Spinal cord (tissue), 10 donors: ENCODE measurements around the gene SLC29A3. TPM values are rescaled to one million over a fixed set of nuclear protein-coding genes. Genes with fewer than 3 reads are reported as not detected.
A peak's percentile ranks its signal among the peaks of the same experiment; 100 is the strongest.
"Not testable (repeated sequence)": the region's sequence is repeated elsewhere in the genome, so short reads cannot be mapped to it uniquely, and the experiment has no call there.

Experiments
- DNase-seq, 6 donors: peaks; one replicate each; pipeline versions ENCODE4 v3.0.0 to v3.0.0-alpha.2; 2013 to 2015; ENCODE audit warnings: low spot score in 6 of 6, low read depth in 4 of 6
- H3K27ac ChIP-seq: one replicate; pipeline ENCODE4 v1.5.1; 2013; ENCODE audit warnings: low read depth, low read length, control low read depth
- H3K27me3 ChIP-seq: one replicate; pipeline ENCODE4 v1.6.1; 2013; ENCODE audit warnings: low read length; ENCODE audit not compliant: control insufficient read depth, insufficient read depth
- H3K36me3 ChIP-seq: one replicate; pipeline ENCODE4 v1.6.1; 2013; ENCODE audit warnings: low read length; ENCODE audit not compliant: control insufficient read depth, insufficient read depth
- H3K4me1 ChIP-seq: one replicate; pipeline ENCODE4 v1.6.1; 2013; ENCODE audit warnings: low read length; ENCODE audit not compliant: control insufficient read depth, insufficient read depth
- H3K4me3 ChIP-seq: one replicate; pipeline ENCODE4 v1.5.1; 2013; ENCODE audit warnings: low read depth, low read length, control low read depth
- H3K9me3 ChIP-seq: one replicate; pipeline ENCODE4 v1.6.1; 2013; ENCODE audit warnings: low read length; ENCODE audit not compliant: control insufficient read depth, insufficient read depth
- WGBS: methylation state at CpG from one replicate; pipeline ENCODE4 v1.1.5; 2013; ENCODE audit warnings: missing lambda C conversion rate; ENCODE audit not compliant: insufficient coverage; 5-methylcytosine and 5-hydroxymethylcytosine counted together
- polyA plus RNA-seq, 2 donors: library from polyadenylated mRNA; unstranded; fragments of 120-200 nt; gene quantifications; one replicate each; pipeline ENCODE4 v1.2.1, GENCODE V29; 2013; ENCODE audit not compliant: insufficient read length in 2 of 2
- total RNA-seq, 2 donors: library from RNA; depleted of rRNA in 1 of 2; stranded (reverse); fragments of 120-200 nt in 1 of 2; fragments of >200 nt in 1 of 2; gene quantifications; one replicate each; pipeline versions ENCODE4 v1.2.3 to v1.2.4, GENCODE V29; 2013 to 2014
- donor health status: healthy.

Gene SLC29A3
- total and polyA plus RNA-seq, 4 donors = 2.7 to 9.3 (median 6.1) TPM

GRCh38 chr10:71351087-71351486, 32.0 kb downstream of the SLC29A3 start:
- WGBS = 77% methylated on average over 6 of the region's 6 CpGs

GRCh38 chr10:71351628-71352319, 32.7 kb downstream of the SLC29A3 start:
- no peak for DNase-seq
- Histone ChIP-seq H3K27ac (no peak overlapping the region), H3K27me3 (no peaks in the 10 kb centered on the region), H3K36me3 (peaks cover 15% of the 10 kb centered on the region), H3K9me3 (no peaks in the 10 kb centered on the region), H3K4me3 (no peak overlapping the region), H3K4me1 (peaks cover 7% of the 10 kb centered on the region)
- 81% methylated on average over 13 of the region's 14 CpGs for WGBS

More at GRCh38 chr10:71351087-71351486, 32.0 kb downstream of the SLC29A3 start:
- Histone ChIP-seq H3K27me3 (no peaks in the 10 kb centered on the region), H3K9me3 (no peaks in the 10 kb centered on the region), H3K27ac (no peak overlapping the region), H3K36me3 (peaks cover 9% of the 10 kb centered on the region), H3K4me1 (peaks cover 7% of the 10 kb centered on the region), H3K4me3 (no peak overlapping the region)
- DNase-seq = no peak

GRCh38 chr10:71353639-71354038, 34.6 kb downstream of the SLC29A3 start:
- peak in 2 of 6 donors; percentile 64 to 79 for DNase-seq
- H3K4me3 ChIP-seq = no peak overlapping the region
- 32% methylated on average over 4 of the region's 9 CpGs for WGBS
- no peaks in the 10 kb centered on the region for H3K9me3 ChIP-seq
- H3K27me3 ChIP-seq = no peaks in the 10 kb centered on the region
- peaks cover 7% of the 10 kb centered on the region for H3K4me1 ChIP-seq
- peaks cover 24% of the 10 kb centered on the region for H3K36me3 ChIP-seq
- H3K27ac ChIP-seq = no peak overlapping the region

- 91% methylated on average over 6 of the region's 7 CpGs for WGBS
- Histone ChIP-seq H3K27ac (no peak overlapping the region), H3K36me3 (peaks cover 28% of the 10 kb centered on the region), H3K4me3 (no peak overlapping the region), H3K27me3 (no peaks in the 10 kb centered on the region), H3K4me1 (peaks cover 7% of the 10 kb centered on the region), H3K9me3 (no peaks in the 10 kb centered on the region)
- no peak for DNase-seq
These were observed 35.7 kb downstream of the SLC29A3 start for GRCh38 chr10:71354776-71355175.

- H3K9me3 ChIP-seq = no peaks in the 10 kb centered on the region
- peaks cover 7% of the 10 kb centered on the region for H3K4me1 ChIP-seq
- no peak overlapping the region for H3K27ac ChIP-seq
- H3K4me3 ChIP-seq = no peak overlapping the region
- no peaks in the 10 kb centered on the region for H3K27me3 ChIP-seq
- WGBS = 94% methylated on average over 12 of the region's 12 CpGs
- no peak for DNase-seq
- H3K36me3 ChIP-seq = peaks cover 28% of the 10 kb centered on the region
These were observed 36.8 kb downstream of the SLC29A3 start for GRCh38 chr10:71355886-71356285.

- no peak overlapping the region for H3K4me3 ChIP-seq
- no peaks in the 10 kb centered on the region for H3K27me3 ChIP-seq
- no peaks in the 10 kb centered on the region for H3K9me3 ChIP-seq
- no peak for DNase-seq
- peaks cover 35% of the 10 kb centered on the region for H3K36me3 ChIP-seq
- 91% methylated on average over 4 of the region's 7 CpGs for WGBS
- H3K4me1 ChIP-seq = peaks cover 7% of the 10 kb centered on the region
- H3K27ac ChIP-seq = no peak overlapping the region
These were observed 38.8 kb downstream of the SLC29A3 start for GRCh38 chr10:71357792-71358265.

- Histone ChIP-seq H3K4me3 (no peak overlapping the region), H3K27ac (no peak overlapping the region), H3K4me1 (peaks cover 7% of the 10 kb centered on the region), H3K36me3 (peaks cover 35% of the 10 kb centered on the region), H3K9me3 (no peaks in the 10 kb centered on the region), H3K27me3 (no peaks in the 10 kb centered on the region)
- no peak for DNase-seq
- 89% methylated on average over 6 of the region's 8 CpGs for WGBS
These were observed 39.2 kb downstream of the SLC29A3 start for GRCh38 chr10:71358277-71358676.

- not testable (repeated sequence) for H3K4me1 ChIP-seq, H3K9me3 ChIP-seq, H3K27ac ChIP-seq, DNase-seq, H3K27me3 ChIP-seq, H3K4me3 ChIP-seq
- peaks cover 35% of the 10 kb centered on the region for H3K36me3 ChIP-seq
- 91% methylated on average over 8 of the region's 10 CpGs for WGBS
These were observed 39.8 kb downstream of the SLC29A3 start for GRCh38 chr10:71358906-71359305.

GRCh38 chr10:71359364-71360046, 40.4 kb downstream of the SLC29A3 start:
- 72% methylated on average over 8 of the region's 9 CpGs for WGBS
- no peaks in the 10 kb centered on the region for H3K27me3 ChIP-seq
- H3K4me1 ChIP-seq = peaks cover 4% of the 10 kb centered on the region
- no peaks in the 10 kb centered on the region for H3K9me3 ChIP-seq
- no peak for DNase-seq
- H3K27ac ChIP-seq = peak overlapping the region; percentile 40
- H3K36me3 ChIP-seq = peaks cover 35% of the 10 kb centered on the region
- no peak overlapping the region for H3K4me3 ChIP-seq

GRCh38 chr10:71360735-71361134, 41.7 kb downstream of the SLC29A3 start:
- peaks cover 35% of the 10 kb centered on the region for H3K36me3 ChIP-seq
- no peaks in the 10 kb centered on the region for H3K27me3 ChIP-seq
- peaks cover 2% of the 10 kb centered on the region for H3K4me1 ChIP-seq
- no peak overlapping the region for H3K4me3 ChIP-seq
- H3K27ac ChIP-seq = no peak overlapping the region
- WGBS = no CpG with 5 or more reads among the region's 2 CpGs
- DNase-seq = no peak
- H3K9me3 ChIP-seq = no peaks in the 10 kb centered on the region
